Raji (cell line): Measurements from ENCODE around the gene USF3.

Experiments used
- POLR2A ChIP-seq: IDR thresholded peaks from 2 replicates; pipeline ENCODE4 v1.6.1; 2011; ENCODE audit warnings: low read depth, low read length, control low read depth; ENCODE audit not compliant: insufficient read depth

Gene USF3, protein sequence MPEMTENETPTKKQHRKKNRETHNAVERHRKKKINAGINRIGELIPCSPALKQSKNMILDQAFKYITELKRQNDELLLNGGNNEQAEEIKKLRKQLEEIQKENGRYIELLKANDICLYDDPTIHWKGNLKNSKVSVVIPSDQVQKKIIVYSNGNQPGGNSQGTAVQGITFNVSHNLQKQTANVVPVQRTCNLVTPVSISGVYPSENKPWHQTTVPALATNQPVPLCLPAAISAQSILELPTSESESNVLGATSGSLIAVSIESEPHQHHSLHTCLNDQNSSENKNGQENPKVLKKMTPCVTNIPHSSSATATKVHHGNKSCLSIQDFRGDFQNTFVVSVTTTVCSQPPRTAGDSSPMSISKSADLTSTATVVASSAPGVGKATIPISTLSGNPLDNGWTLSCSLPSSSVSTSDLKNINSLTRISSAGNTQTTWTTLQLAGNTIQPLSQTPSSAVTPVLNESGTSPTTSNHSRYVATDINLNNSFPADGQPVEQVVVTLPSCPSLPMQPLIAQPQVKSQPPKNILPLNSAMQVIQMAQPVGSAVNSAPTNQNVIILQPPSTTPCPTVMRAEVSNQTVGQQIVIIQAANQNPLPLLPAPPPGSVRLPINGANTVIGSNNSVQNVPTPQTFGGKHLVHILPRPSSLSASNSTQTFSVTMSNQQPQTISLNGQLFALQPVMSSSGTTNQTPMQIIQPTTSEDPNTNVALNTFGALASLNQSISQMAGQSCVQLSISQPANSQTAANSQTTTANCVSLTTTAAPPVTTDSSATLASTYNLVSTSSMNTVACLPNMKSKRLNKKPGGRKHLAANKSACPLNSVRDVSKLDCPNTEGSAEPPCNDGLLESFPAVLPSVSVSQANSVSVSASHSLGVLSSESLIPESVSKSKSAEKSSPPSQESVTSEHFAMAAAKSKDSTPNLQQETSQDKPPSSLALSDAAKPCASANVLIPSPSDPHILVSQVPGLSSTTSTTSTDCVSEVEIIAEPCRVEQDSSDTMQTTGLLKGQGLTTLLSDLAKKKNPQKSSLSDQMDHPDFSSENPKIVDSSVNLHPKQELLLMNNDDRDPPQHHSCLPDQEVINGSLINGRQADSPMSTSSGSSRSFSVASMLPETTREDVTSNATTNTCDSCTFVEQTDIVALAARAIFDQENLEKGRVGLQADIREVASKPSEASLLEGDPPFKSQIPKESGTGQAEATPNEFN (N-terminal part only)

DNA sequence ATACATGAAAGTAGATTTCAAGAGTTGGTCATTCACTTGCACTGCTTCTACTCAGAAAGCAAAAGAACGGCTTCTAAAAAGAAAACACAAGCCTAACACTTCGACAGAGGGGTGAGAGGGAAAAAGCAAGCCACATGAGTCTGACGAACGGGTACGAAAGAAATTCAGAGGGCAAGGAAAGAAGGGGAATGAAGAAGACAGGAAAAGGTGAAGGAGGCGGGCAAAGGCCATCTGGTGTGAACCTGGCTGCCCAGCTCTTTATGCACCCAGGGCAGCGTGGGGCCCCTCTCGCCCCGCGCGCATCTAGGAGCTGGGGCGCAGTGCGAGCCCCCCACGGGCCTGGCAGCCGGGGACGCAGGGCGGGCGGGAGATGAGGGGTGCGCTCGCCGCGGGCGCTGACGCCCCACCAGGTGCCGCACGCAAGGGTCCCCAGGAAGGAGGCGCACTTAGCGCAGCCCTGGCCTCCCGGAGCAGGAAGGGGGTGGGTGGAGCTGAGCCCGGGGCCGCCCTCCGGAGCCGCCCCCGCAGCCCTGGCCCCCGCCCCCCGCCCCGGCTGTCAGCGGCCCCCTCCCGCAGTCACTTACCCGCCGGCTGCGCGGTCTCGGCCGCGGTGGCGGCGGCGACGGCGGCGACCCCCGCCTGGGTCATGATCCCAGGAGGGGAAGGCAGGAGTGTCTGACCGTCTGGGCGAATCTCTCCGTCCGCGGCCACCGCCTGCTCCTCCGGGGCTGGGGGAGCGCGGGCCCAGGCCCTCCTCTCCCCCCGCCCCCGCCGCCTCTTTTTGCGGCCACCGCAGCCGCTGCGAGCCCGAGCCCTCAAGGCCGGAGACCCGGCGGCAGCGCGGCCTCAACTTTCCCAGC lies at the start of gene USF3:
Gene USF3 (minus strand): TSS at position 857 of the 860 bp plus-strand sequence. CDS start 21,764 bp downstream, outside the sequence.
- peak; percentile 90 for TF ChIP-seq POLR2A

DNA sequence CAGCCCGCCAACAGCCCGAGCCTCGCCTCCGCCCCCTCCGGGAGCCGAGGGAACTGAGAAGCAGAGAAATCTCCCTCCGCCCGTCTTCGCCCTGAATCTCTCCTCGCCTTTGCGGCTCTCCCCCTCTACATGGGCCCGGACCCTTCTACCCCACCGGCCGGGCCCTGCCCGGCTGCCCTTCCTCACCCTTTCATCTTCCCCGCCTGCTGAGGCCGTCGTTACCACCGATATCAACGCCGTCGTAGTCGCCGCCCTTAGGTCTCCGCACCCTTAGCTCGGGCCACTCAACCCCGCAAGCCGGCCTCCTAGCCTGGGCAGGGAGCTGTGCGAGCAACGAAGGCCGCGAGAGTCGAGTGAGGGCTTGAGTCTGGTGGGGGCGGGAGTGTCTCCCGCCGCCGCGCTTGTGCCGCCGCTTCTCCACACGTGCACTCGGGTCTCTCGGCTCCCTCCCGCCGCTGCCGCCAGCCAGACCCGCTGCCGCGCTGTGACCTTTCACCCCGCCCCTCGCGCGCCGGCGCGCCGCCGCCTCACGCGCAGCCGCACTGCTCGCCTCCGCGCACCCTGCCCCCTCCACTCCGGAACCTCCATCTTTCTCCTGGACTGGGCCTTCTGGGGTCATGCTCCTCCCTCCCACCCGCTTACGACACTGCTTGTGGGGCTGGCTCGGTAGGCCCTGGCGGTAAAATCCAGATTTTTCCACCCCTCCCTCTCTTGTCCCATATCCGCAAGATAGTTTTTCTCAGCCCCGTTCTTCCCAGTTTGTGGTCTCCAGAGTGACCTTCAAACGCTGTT lies 49.5 kb upstream of the USF3 start, which contains the start of gene NAA50:
Gene NAA50 (minus strand): TSS at position 494 of the 792 bp plus-strand sequence. CDS start 300 bp downstream, at position 194.
- TF ChIP-seq POLR2A = peak; percentile 97

DNA sequence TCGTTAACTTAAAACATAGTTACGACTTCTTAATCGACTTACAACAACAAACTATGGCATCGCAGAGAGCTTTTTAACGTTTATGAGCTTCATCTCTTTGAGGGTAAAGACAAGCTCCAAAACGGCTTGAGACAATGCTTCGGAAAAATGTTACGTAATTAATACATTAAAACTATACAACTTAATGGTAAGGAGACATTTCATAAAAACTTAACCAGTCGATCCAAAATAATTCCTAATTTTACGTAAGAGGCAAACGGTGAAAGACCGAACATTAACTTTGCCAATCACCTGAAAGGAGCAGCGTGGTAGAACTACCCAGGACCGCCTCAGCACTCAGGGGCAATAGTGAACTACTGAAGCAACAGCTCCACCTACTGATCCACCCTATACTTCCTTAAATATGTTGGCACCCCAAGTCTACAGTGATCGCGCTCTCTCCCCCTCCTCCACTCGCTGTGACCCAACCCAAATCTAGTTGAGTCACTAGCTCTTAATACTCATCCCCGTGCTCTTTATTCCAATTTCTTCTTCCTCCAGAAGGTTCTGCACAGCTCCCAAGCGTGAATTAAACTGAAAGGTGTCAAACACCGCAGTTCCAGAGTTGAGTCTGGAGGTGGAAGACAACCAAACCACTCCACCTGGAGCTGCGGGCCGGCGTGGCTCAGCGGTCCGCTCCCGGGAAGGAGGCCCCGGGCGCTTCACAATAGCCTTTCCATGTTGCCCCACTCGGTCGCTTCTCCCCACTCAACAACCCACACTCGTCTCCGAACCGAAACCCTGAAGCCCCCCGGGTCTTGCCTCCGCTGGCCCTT lies 48.7 kb upstream of the USF3 start:
- TF ChIP-seq POLR2A = peak; percentile 29; the same call in 1 of the 2 replicates

DNA sequence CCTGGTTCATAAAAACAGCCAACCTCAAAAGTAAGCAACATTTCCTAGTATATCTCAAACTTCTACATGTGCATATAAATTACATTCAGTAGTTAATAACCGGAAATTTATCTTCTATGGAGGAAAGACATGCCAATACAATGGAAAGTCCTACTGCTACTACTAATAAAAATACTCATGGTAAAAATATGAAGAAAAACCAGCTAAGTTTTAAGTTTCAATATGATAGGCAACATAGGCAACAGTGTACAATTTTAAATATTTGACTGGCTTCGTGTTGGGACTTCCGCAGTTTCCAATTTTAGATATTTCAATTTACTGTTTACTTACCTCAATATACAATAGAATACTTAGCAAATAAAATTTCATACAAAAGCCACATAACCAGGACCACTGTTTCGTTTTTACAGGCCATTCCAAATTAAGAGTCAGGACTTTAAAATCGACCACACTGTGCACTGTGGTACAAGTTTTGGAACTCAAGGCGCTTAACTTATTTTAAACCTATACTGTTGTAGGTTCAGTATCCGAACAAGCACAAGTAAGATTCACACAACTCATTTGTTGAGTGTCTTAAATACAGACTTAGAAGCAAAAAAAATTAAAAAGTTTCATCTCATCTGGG lies 46.7 kb upstream of the USF3 start:
- TF ChIP-seq POLR2A = no peak

DNA sequence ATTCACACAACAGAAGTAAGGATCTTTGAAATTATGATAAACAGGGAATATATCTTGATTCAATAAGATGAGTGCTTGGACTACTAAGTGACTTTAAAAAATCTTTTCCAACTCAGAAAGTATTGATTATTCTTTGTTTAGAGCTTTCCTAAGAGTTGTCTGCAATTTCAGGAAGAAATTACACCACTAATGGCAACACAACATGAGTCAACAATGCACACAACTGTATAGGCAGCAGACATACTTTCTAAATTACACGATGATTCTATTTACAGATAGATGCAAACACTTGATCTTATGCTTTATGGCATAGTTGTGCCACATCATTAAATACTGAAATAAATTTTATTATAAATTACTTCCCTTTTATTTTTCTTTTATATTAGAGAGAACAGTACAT lies 45.2 kb upstream of the USF3 start:
- no peak for TF ChIP-seq POLR2A

DNA sequence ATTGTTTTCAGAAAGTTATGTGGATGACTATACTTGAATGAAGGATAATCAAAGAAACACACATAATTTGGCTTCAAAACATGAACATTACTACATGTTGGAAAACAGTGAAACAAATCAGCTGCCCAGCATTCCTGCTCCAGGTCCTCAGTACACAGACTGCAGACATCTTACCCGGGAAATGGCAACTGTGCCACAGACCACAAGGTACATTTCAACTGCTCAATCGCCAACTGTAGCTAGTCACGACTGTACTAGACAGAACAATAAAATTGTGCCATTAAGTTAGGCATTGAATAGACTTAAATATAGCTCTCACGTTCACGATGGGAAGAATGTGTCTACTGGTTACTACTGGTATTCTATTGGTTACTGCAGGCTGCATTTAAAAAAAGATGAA lies 44.6 kb upstream of the USF3 start:
- TF ChIP-seq POLR2A = no peak

DNA sequence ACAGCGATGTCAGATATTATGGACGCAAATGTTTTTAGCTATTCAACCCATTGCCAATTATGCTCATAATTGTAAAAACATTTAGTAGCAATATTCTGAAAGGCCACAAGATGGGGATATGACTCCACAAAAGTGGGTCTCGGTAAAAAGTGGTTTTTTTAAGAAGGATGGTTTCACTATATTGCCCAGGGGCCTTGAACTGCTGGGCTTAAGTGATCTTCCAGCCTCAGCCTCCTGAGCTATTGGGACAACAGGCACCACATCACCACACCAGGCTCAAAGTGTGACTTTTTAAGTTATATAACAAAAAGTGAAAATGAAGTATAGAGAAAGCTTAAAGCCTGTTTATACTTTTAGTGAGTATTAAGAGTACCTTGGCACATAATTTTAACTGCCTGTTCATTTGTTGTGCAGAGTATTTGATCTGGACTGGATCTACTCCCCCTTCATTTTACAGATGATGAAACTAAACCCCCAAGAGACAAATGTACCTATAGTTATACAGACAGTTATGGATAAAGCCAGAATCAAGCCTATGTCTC lies 40.2 kb upstream of the USF3 start:
- TF ChIP-seq POLR2A = no peak

DNA sequence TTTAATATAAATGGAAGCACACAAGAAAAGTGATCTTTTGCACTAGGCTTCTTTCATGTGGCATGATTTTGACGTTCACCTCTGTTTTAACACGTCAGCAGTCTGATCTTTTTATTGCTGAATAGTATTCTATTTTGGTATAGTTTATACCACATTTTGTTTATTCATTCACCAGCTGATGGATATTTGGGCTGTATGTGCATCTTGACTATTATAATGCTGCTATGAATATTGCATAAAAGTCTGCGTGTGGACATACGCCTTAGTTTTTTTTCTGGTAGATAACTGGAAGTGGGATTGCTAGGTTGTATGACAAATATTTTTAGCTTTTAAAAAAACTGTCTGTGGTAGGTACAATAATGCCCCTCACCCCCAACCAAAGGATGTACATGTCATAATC lies 35.3 kb upstream of the USF3 start:
- no peak for TF ChIP-seq POLR2A

DNA sequence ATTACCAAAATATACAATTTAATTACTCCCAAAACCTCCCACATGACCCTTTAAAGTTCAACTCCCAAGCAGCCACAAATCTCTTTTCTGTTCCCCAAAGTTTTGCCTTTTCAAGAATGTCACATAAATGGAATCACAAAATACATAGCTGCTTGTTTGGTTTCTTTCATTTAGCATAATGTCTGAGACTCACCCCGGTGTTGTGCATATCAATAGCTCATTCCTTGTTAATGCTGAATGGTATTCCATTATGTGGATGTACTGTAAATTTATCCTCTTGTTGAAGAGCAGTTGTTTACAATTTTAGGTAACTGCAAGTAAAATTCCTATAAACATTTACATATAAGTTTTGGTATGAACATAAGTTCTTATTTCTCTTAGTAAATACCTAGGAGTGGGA lies 34.1 kb upstream of the USF3 start:
- no peak for TF ChIP-seq POLR2A

DNA sequence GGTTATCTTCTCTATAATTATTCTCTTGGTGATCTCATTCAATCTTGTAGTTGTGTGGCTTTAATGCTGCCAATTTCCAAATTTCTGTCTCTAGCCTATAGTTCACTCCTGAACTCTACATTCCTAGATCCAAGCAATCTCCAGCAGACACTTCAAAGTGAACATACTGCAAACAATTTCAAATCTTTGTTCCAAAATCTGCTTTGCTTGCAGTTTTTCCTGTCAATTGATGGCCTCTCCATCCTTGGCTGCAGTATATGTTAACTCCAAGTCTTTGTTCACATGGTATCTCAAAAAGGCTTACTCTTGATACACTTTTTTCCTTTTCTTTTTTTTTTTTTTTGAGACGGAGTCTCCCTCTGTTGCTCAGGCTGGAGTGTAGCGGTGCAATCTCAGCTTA lies 32.2 kb upstream of the USF3 start:
- TF ChIP-seq POLR2A = no peak

DNA sequence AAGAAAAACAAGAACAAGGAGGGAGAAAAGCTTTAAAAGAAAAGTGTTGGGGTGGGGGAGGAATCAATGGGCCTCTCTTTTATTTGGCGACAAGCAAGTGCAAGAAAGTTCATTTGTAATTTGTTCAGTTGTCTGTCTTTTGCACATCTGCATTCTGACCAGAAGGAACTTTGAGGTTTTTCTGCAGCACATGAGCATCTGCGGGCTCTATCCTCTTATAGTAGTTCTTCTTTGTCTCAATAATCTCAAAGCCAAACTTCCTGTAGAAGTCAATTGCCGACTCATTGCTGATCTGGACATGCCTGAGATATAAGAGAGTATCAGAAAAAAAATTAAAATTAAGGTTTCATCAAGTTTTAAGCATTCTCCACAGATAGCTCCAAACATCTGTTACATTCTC lies 25.2 kb upstream of the USF3 start:
- no peak for TF ChIP-seq POLR2A

DNA sequence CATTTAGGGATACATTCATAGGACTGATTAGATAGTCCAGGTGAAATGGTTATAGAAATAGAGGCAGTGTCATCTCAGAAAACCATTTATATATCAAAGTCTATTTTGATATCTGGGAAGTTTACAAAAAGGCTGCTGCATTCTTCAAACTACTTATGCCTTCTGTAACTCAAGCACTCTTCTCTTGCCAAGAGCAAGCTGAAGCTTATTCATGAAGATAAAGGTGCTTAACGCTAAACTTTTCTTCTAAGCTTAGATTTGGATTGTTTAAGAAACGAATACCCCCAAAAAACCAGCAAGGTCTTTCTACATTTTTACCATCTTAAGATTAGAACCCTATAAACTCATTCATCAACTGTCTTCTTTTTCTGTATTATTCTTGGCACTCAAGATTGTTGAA lies 23.3 kb upstream of the USF3 start:
- no peak for TF ChIP-seq POLR2A
